GM18519 (cell line): ENCODE data around the gene DOCK2.
A peak's percentile ranks its signal among the peaks of the same experiment; 100 is the strongest.
"Not testable (repeated sequence)": the region's sequence is repeated elsewhere in the genome, so short reads cannot be mapped to it uniquely, and the experiment has no call there.

Source experiments
- ATAC-seq: cut with Tn5 transposase; IDR thresholded peaks from one replicate; pipeline ENCODE4 v1.9.1; 2021; ENCODE audit warnings: mild to moderate bottlenecking, moderate library complexity; ENCODE audit not compliant: unreplicated experiment, low FRiP score

The DOCK2 gene

DNA sequence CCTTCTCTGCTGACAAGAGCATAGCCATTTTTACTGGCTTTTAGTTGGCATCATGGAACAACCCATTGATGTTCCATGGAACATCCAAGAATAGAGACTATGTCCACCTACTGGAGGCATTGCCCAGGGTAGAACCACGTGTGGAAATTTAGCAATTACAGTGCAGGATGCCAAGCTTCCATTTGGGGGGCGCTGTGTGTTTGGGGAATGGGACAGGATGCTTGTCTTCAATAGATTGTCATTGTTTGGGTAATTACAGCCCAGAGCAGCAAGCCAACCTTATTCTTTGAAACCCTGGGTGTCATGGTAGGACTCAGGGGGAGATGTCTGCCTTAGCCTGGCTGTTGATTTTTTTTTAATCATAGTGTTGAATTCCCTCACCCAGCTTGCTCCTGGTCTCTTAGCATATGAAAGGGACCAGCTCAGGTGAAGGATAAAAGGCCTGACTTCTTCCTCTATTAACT, 171.1 kb downstream of the DOCK2 start:
- no peak for ATAC-seq

DNA sequence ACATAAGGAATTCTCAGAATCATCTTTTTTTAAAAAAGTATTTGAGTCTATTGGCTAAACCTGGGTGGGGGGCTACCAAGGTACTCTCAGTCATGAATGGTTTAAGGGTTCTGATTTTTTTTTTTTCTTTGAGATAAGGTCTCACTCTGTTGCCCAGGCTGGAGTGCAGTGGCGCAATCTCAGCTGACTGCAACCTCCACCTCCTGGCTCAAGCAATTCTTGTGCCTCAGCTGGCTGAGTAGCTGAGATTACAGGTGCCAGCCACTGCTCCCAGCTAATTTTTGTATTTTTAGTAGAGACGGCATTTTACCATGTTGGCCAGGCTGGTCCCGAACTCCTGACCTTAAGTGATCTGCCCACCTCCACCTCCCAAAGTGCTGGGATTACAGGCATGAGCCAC, 171.8 kb downstream of the DOCK2 start:
- not testable (repeated sequence) for ATAC-seq

DNA sequence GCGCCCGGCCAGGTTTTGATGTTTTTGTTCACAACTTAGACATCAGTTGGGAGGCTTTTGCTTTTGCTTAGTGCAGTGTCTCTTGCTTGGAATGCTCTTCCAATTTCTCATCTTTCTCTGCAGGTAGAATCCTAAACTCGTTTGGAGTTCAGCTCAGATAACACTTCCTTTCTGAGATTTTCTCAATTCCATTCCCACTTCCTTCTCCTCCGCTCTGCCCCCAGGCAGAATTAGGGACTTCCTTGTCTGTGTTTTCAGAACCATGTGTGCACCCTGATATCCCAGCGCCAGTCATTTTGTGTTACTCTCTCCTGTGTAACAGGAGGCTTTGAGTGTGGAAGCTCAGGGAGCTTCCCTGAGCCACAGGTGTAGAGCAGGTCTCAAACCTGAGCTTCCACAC, 172.2 kb downstream of the DOCK2 start:
- no peak for ATAC-seq

DNA sequence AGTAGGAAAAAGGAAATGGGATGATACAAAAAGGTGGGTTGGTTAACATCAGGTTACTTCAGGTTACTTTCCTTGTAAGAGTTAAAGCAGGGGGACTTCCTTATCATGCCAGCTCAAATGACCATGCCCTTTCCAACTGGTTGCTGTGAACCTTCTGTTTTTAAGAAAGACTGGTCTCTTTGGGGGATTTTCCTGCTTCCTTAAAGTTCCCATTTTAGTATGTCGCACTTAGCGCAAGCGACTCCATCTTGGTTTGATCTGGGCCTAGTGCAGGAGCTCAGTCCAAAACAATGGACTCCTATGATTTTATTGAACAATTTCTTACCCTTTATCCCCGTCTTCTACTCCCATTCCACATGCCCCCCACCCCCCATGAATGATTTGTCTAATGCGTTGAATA, 173.4 kb downstream of the DOCK2 start:
- no peak for ATAC-seq

DNA sequence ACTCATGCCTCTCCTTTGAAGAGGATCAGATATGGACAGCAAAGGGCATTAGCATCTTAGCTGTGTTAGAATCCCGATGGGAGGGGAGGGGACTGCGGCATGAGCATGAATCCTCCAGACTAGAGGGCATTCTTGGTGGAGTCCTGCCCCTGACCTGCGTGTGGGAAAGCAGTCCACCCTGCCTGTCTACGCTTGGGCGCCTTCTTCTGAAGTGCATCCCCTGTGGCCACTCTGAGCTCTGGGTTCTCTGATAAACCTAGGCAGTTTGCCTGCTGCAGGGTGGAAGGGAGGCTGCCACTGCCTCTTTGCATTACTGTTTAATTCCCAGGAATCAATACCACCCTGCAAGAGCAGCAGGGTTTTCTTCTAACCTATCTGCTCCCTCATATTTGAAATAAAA, 173.9 kb downstream of the DOCK2 start:
- no peak for ATAC-seq

DNA sequence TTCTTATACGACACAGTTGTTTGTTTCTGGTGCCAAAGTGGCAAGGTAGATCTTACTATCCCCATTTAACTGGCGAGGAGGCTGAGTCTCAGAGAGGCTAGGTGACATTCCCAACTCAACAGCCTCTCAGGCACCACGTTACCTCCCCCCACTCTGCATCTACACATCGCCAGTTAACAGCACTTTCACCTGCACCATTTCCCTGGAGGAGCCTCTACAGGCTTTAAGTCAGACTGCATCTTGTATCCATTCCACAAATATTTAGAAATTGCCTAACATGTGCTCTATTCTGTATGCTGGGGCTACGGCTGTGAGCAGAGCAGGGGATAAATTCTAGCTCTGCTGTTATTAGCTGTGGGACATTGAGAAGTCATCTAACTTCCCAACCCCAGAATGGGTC, 174.6 kb downstream of the DOCK2 start:
- no peak for ATAC-seq

DNA sequence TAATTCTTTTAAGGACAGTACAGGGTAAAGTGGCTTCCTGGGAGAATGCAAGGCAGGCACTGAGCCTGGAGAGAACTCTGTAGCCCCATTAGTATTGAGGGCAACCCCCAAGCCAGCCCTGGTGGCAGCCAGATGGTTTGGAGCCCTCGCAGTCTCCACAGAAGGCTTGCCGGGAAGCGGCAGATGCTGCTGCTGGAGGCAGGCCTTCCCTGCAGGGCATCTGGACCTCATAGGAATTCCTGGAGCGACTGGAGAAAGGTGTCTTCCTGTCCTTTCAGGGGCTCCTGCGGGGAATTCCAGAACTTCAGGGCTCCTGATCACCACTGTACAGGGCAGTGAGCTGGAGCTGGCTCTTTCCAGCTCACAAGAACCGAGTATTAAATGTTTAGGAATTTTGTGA, 175.7 kb downstream of the DOCK2 start:
- ATAC-seq = no peak

DNA sequence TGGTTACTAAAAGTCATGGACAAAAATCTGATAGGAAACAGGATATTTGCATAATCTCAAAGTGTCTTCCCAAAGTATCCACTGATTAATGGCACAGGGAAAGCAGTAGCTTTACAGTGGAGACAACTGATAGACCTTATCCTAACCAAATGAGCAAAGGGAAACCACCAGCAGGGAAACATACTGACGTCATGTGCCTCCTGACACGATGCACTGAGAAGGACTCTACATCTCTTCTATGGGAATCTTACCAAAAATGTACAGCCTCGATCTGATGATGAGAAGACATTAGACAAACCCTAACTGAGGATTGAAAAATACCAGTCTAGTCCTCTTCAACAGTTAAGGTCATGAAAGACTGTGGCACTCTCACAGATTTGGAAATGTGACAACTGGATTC, 177.0 kb downstream of the DOCK2 start:
- no peak for ATAC-seq

DNA sequence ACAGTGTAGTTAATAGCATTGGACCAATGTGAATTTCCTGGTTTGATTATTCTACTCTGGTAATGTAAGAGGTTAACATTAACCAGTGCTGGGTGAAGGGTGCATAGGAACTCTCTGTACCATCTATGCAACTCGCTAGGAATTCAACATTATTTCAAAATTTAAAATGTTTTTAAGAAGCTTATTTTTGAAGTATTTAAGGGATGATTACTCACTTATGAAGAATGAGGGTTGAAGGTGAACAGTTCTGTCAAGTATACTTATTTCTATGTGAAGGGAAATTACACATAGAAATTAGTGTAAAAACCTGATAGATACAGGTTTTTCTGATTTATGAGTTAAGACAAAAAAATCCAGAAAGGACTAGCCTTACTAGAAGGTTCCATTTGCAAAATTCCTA, 177.4 kb downstream of the DOCK2 start:
- no peak for ATAC-seq

DNA sequence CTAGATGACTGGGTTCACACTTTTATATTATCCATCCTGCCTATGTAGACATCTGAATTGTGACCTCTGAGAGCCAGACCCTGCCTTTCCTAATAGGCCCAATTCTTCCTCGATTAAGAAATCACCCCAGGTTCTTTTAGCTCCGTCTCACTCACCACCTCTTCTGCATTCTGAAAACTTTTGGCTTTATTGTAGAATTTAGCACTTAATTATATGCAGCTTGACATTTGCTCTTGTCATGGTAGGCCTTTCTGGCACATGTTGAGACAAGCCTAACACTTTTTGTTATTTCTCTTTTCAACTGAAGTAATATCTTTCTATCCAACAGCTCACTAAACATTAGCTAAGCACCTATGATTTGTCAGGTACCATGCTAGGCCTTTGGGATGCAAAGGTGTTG, 180.0 kb downstream of the DOCK2 start:
- no peak for ATAC-seq

DNA sequence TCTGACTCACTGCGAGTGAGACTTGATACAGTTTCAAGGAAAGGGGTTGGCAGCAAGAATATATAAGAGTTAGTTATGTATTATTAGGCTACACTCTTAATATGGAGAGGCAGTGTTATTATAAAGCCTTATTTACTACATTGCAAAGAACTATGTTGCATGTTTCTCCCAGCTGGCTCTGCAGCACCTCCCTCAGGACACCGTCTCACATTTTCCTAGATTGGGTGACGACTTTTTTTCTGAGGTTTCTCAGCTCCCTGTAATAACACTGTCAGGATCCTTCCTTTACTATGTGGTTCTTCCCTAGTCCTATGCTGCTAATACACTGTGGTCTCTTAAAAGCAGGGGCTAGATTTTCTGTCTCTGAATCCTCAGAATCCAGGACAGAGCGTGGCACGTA, 189.5 kb downstream of the DOCK2 start:
- ATAC-seq = no peak

DNA sequence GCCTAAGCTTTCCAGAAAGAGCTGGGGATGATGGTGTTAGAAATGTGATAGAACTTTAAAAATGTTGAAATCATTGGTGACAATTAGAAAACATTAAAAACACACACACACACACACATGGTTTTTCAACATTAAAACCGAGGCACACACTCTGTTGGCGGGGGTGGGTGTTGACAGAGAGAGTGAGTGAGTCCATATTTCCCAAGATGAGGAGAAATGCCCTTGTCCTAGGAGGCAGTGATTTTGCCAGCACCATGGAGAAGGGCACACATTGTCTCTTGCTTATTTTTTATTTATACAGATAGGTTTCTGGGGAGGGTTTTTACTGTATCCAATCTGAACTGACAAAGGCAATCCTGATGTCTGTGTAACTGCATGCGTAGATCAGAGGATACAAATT, 190.7 kb downstream of the DOCK2 start:
- no peak for ATAC-seq

DNA sequence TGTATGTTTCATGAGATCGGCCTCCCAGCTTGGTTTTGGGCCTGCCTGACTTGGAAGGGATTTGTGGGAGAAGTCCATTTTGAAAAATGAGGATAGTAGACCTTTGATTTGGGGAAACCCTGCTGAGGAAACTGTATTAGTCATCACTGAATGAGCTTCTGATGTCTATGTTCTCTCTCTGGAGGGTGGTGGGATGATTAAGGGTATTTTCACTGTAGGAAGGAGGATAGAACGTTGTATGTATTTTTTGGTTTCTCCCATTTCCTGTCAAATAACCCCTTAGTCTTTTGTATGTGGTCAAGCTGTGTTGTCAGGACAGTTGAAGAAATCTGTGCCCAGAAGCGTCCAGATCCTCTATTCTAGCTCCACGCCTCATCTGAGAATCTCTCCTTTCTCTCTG, 191.3 kb downstream of the DOCK2 start:
- ATAC-seq = peak; percentile 61

DNA sequence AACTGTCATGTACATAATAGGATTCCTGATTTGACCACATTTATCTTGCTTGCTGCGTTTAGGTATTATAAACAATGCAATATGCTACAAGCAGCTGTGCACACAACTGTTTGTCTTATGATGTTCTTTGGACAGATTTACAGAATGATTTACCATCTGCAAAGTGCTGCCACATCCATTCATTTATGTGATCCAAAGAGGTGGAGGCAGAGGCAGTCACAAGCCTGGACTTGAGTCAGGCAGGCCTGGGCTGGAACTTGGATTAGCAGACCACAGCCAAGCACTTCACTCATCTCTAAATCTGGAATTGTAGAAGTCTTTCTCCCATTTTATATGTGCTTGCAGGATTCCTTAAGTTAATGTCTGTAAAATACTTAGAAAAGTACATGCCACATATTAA, 194.3 kb downstream of the DOCK2 start:
- ATAC-seq = no peak

DNA sequence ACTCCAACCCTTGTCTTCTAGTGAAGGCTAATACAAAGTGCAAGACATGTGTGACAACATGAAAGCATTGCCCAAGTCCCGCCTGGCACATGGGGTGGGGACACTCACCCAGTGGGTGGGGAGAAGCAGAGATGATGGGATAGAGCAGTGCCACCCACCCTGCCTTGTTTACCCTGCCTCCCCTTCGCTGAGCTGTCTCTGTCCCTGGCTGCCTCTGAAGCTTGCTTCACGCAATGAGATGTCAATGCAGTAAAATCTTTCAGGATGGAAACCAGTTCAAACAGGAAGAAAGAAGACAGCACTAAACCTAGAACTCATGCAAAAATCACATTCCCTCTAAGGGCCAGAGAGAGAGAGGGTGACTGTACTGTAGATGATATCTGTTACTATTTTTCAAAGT, 195.2 kb downstream of the DOCK2 start:
- no peak for ATAC-seq

DNA sequence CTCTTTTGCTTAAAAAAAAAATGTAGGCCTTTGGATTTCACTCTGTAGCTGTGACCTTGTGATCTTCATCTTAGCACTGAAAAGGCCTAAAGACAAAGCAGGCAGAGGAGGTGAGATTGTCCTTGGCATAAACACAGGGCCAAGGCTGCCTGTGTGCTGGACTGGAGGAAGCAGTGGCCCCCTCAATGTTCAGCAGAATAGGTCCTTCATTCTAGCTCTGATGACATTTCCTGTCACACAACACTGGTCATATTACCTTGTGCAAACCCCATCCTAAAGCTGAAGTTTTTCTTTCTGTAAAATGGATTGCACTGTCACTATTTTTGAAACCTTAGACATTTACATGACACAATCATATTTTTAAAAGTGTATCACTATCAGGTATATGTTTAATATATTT, 195.8 kb downstream of the DOCK2 start:
- ATAC-seq = peak; percentile 36

DNA sequence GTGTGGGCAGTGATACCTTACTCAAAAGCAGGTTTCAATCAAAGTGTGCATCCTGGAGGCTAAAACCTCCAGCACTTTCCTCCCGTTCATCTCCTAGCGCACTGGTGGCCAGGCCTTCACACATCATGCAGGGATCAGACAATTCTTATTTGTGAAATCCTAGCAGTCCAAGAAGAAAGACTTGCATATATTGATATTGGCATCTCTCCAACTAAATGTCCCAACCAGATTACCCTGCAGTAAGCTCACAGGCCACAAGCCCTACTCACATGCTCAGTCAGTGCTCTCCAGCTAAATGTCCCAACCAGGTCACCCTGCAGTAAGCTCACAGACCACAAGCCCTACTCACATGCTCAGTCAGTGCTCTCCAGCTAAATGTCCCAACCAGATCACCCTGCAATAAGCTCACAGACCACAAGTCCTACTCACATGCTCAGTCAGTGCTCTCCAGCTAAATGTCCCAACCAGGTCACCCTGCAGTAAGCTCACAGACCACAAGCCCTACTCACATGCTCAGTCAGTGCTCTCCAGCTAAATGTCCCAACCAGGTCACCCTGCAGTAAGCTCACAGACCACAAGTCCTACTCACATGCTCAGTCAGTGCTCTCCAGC, 196.7 kb downstream of the DOCK2 start:
- ATAC-seq = not testable (repeated sequence)

DNA sequence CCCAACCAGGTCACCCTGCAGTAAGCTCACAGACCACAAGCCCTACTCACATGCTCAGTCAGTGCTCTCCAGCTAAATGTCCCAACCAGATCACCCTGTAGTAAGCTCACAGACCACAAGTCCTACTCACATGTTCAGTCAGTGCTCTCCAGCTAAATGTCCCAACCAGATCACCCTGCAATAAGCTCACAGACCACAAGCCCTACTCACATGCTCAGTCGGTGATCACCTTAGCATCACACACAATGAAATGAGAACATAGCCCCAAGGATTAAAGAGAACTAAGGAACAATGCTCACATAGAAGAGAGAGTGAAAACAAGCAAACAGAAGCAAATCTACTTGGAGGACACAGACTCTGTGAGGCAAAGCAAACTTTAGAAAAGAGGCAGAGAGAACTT, 197.5 kb downstream of the DOCK2 start:
- not testable (repeated sequence) for ATAC-seq

DNA sequence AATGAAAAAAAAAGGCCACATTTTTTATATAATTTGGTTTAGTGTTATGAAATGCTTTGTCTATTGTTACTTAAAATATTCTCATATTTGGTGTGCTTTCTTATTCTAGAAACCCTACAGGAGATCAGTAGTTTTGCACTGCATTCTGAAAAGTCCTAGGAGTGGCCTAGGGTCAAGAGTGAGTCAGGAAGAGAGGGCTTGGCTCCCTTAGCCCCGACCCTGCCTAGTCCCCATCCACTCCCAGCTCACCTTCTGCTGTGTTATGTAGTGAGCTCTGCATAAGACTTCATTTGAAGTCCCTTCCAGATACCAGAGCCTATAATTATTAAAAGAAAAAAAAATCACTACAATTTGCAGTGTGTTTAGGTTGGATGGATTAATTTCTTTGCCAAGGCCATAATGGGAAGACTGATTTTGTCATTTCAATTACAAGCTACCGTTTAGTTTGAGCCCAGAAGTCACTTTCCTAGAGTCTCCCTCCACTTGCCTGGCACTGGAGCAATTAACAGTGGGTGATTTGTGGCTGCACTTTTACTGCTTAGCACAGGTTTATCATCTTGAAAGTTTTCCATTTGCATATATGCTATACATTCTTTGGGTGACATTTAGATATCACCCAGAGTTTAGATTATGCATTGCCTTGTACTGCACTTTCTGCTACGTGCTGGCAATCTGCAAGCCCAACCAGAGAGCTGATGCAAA, 199.9 kb downstream of the DOCK2 start:
- no peak for ATAC-seq

DNA sequence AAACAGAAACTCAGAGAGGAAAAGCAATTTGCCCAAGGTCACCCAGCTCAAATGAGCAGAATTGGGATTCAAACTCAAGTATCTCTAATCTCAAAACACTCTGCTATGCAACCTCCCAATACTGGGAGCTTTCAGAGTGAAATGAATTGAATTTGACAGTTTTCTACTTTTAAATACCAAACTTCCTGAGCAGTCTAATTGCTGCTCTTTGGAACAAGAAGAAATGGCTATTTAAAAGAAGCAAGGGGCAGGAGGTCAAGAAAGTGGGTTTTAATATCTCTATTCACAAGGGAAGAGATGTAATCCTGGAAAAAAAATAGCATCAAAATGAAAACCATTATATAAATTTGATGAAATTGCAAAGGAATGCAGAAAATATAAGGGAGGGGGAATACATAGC, 200.6 kb downstream of the DOCK2 start:
- ATAC-seq = no peak

DNA sequence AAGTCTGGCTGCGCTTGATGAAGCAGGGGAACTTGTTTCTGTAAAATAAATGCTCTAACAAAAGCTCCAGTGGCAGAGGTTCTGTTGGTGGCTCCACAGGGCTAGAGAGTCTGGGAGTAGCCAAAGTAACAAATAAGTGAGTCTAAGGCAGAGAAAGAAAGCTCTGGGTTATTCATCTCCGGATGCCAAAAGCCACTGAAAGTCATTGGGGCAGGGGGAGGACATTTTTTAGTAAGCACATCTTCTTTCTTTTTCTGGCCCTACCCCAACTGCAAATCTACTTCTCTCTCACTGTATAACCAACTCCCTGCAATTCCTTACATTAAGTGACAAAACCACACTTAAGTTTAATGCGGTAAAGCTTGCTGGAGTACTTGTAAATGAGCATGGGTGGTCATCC, 201.6 kb downstream of the DOCK2 start:
- ATAC-seq = peak; percentile 84

DNA sequence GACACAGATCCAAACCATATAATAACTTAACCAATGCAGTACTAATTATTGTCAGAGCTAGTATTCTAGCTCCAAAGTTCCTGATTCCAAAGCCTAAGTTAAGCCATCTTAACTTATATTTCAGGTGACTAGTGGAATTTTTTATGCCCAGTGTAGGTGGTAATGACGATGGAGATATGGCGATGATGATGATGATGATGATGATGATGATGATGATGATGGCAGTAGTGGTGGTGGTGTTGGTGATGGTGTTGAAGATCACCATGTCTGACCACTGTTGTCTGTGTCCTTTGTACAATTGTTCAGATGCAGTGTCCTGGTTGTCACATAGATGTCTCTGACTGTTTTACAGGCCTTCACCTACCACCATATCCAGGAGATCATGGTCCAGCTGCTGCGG, 203.3 kb downstream of the DOCK2 start:
- ATAC-seq = no peak
